Measurements from ENCODE around the gene ISX. TPM values are rescaled to one million over a fixed set of nuclear protein-coding genes. Genes with fewer than 3 reads are reported as not detected.

ISX gene
- total and polyA plus RNA-seq, 2 donors (not counting 1 experiment from before 2014, with no cell fraction given): not detected

GRCh38 chr22:35133702-35134380 is 67.9 kb downstream of the ISX start:
- Histone ChIP-seq H2AFZ (ENCODE audit: low read length) (no peak overlapping the region), H3K79me2 (ENCODE audit: control insufficient read depth, insufficient read depth, low read length) (no peaks in the 10 kb centered on the region), H3K9ac (ENCODE audit: insufficient read depth, low read length) (no peak overlapping the region), H3K4me3 (replicated peaks in 1 of 4; ENCODE audit: control extremely low read depth in 1 of 4, insufficient read depth in 1 of 4, low read depth in 3 of 4, low read length in 4 of 4) (no peak overlapping the region), H4K20me1 (ENCODE audit: control insufficient read depth, extremely low read depth, insufficient read depth, low read length) (no peaks in the 10 kb centered on the region), H3K36me3 (ENCODE audit: control insufficient read depth, insufficient read depth, low read length) (no peaks in the 10 kb centered on the region), H3K4me2 (ENCODE audit: extremely low read depth, insufficient read depth, low read length) (no peak overlapping the region), H3K9me3 (ENCODE audit: control insufficient read depth, insufficient read depth, low read depth, low read length) (no peaks in the 10 kb centered on the region), H3K27ac (ENCODE audit: insufficient read depth, low read length) (no peak overlapping the region), H3K27me3 (ENCODE audit: control insufficient read depth, insufficient read depth, low read length) (no peaks in the 10 kb centered on the region), H3K4me1 (ENCODE audit: control insufficient read depth, extremely low read depth, insufficient read depth, low read length) (no peaks in the 10 kb centered on the region)
- no peak for DNase-seq (ENCODE audit: low read depth in 2 of 2)
- no peak for TF ChIP-seq EZH2 (IDR thresholded peaks at IDR 0.05; ENCODE audit: low read length, missing control alignments)
- TF ChIP-seq, protein P1, sequence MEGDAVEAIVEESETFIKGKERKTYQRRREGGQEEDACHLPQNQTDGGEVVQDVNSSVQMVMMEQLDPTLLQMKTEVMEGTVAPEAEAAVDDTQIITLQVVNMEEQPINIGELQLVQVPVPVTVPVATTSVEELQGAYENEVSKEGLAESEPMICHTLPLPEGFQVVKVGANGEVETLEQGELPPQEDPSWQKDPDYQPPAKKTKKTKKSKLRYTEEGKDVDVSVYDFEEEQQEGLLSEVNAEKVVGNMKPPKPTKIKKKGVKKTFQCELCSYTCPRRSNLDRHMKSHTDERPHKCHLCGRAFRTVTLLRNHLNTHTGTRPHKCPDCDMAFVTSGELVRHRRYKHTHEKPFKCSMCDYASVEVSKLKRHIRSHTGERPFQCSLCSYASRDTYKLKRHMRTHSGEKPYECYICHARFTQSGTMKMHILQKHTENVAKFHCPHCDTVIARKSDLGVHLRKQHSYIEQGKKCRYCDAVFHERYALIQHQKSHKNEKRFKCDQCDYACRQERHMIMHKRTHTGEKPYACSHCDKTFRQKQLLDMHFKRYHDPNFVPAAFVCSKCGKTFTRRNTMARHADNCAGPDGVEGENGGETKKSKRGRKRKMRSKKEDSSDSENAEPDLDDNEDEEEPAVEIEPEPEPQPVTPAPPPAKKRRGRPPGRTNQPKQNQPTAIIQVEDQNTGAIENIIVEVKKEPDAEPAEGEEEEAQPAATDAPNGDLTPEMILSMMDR (conservative IDR thresholded peaks at IDR 0.05 in 1 of 2, IDR thresholded peaks at IDR 0.05 in 1 of 2; ENCODE audit: low read depth in 1 of 2, low read length in 2 of 2): no peak

GRCh38 chr22:35134637-35135036 is 68.7 kb downstream of the ISX start:
- Histone ChIP-seq H4K20me1 (ENCODE audit: control insufficient read depth, extremely low read depth, insufficient read depth, low read length) (no peaks in the 10 kb centered on the region), H2AFZ (ENCODE audit: low read length) (no peak overlapping the region)
- TF ChIP-seq, protein P1 (conservative IDR thresholded peaks at IDR 0.05 in 1 of 2, IDR thresholded peaks at IDR 0.05 in 1 of 2; ENCODE audit: low read depth in 1 of 2, low read length in 2 of 2): no peak
- no peak for TF ChIP-seq EZH2 (IDR thresholded peaks at IDR 0.05; ENCODE audit: low read length, missing control alignments)

GRCh38 chr22:35135165-35135564 is 69.2 kb downstream of the ISX start:
- no peak overlapping the region for H3K4me2 ChIP-seq (ENCODE audit: extremely low read depth, insufficient read depth, low read length)
- no peak overlapping the region for H3K9ac ChIP-seq (ENCODE audit: insufficient read depth, low read length)
- no peak for DNase-seq (ENCODE audit: low read depth in 2 of 2)
- no peaks in the 10 kb centered on the region for H3K36me3 ChIP-seq (ENCODE audit: control insufficient read depth, insufficient read depth, low read length)
- H3K27ac ChIP-seq (ENCODE audit: insufficient read depth, low read length): no peak overlapping the region
- H2AFZ ChIP-seq (ENCODE audit: low read length): no peak overlapping the region
- no peaks in the 10 kb centered on the region for H4K20me1 ChIP-seq (ENCODE audit: control insufficient read depth, extremely low read depth, insufficient read depth, low read length)
- no peak for TF ChIP-seq EZH2 (IDR thresholded peaks at IDR 0.05; ENCODE audit: low read length, missing control alignments)
- TF ChIP-seq, protein P1 (conservative IDR thresholded peaks at IDR 0.05 in 1 of 2, IDR thresholded peaks at IDR 0.05 in 1 of 2; ENCODE audit: low read depth in 1 of 2, low read length in 2 of 2): no peak
- no peaks in the 10 kb centered on the region for H3K79me2 ChIP-seq (ENCODE audit: control insufficient read depth, insufficient read depth, low read length)
- no peaks in the 10 kb centered on the region for H3K27me3 ChIP-seq (ENCODE audit: control insufficient read depth, insufficient read depth, low read length)
- H3K9me3 ChIP-seq (ENCODE audit: control insufficient read depth, insufficient read depth, low read depth, low read length): no peaks in the 10 kb centered on the region
- no peaks in the 10 kb centered on the region for H3K4me1 ChIP-seq (ENCODE audit: control insufficient read depth, extremely low read depth, insufficient read depth, low read length)
- no peak overlapping the region for H3K4me3 ChIP-seq (replicated peaks in 1 of 4; ENCODE audit: control extremely low read depth in 1 of 4, insufficient read depth in 1 of 4, low read depth in 3 of 4, low read length in 4 of 4)

More at GRCh38 chr22:35134637-35135036, 68.7 kb downstream of the ISX start:
- Histone ChIP-seq H3K4me1 (ENCODE audit: control insufficient read depth, extremely low read depth, insufficient read depth, low read length) (no peaks in the 10 kb centered on the region), H3K27ac (ENCODE audit: insufficient read depth, low read length) (no peak overlapping the region), H3K9me3 (ENCODE audit: control insufficient read depth, insufficient read depth, low read depth, low read length) (no peaks in the 10 kb centered on the region), H3K79me2 (ENCODE audit: control insufficient read depth, insufficient read depth, low read length) (no peaks in the 10 kb centered on the region), H3K4me3 (replicated peaks in 1 of 4; ENCODE audit: control extremely low read depth in 1 of 4, insufficient read depth in 1 of 4, low read depth in 3 of 4, low read length in 4 of 4) (no peak overlapping the region), H3K36me3 (ENCODE audit: control insufficient read depth, insufficient read depth, low read length) (no peaks in the 10 kb centered on the region), H3K9ac (ENCODE audit: insufficient read depth, low read length) (no peak overlapping the region), H3K4me2 (ENCODE audit: extremely low read depth, insufficient read depth, low read length) (no peak overlapping the region), H3K27me3 (ENCODE audit: control insufficient read depth, insufficient read depth, low read length) (no peaks in the 10 kb centered on the region)
- no peak for DNase-seq (ENCODE audit: low read depth in 2 of 2)

Other genes with a start within 250 kb of the ISX start
- gene HMGXB4, start 191.3 kb downstream of the ISX start, total RNA-seq: 14.9 and 17.3 TPM in 2 replicates
- gene HMGXB4, start 191.3 kb downstream of the ISX start, polyA plus RNA-seq: 31.2 and 35.0 TPM in 2 replicates
- gene TOM1, start 233.7 kb downstream of the ISX start, total RNA-seq: 28.0 and 30.9 TPM in 2 replicates
- 51.6 and 68.5 TPM in 2 replicates for gene TOM1, start 233.7 kb downstream of the ISX start, polyA plus RNA-seq

Measured in fibroblast of lung (primary cell).